SK-N-SH treated with all-trans-retinoic acid at 6 μM for 48 hours (cell line): ENCODE data around the gene JPH3.

Experiments
- CREB5 ChIP-seq: fragments of 250-450 bp; sonication (Bioruptor Pico); IDR thresholded peaks from 2 replicates; pipeline ENCODE4 v1.5.1; 2020; ENCODE audit warnings: low read depth, mild to moderate bottlenecking, moderate library complexity
- ISL1 ChIP-seq: fragments of 250-450 bp; sonication (Bioruptor Pico); IDR thresholded peaks from 2 replicates; pipeline ENCODE4 v2.1.2; 2022; ENCODE audit warnings: mild to moderate bottlenecking, moderate library complexity
- RARB ChIP-seq: fragments of 250-450 bp; sonication (Bioruptor Pico); IDR thresholded peaks from 2 replicates; pipeline ENCODE4 v1.8.0; 2021; ENCODE audit warnings: mild to moderate bottlenecking, moderate library complexity
- ZNF70 ChIP-seq: fragments of 450-650 bp; formaldehyde crosslinking; IDR thresholded peaks from 2 replicates; pipeline ENCODE4 v1.5.0; 2020; ENCODE audit warnings: mild to moderate bottlenecking, moderate library complexity

GRCh38 chr16:87610026-87610425, 7.7 kb downstream of the JPH3 start:
- TF ChIP-seq ISL1 = no peak
- no peak for TF ChIP-seq ZNF70 (CRISPR knock-in tag)
- TF ChIP-seq CREB5 (CRISPR knock-in tag) = no peak
- TF ChIP-seq RARB (CRISPR knock-in tag) = no peak
